GM19023 (cell line): ENCODE results near the gene ARHGEF10L.

Experiments used
- ATAC-seq: cut with Tn5 transposase; IDR thresholded peaks from one replicate; pipeline ENCODE4 v1.9.1; 2021; ENCODE audit warnings: mild to moderate bottlenecking, moderate library complexity; ENCODE audit not compliant: unreplicated experiment

The ARHGEF10L gene

DNA sequence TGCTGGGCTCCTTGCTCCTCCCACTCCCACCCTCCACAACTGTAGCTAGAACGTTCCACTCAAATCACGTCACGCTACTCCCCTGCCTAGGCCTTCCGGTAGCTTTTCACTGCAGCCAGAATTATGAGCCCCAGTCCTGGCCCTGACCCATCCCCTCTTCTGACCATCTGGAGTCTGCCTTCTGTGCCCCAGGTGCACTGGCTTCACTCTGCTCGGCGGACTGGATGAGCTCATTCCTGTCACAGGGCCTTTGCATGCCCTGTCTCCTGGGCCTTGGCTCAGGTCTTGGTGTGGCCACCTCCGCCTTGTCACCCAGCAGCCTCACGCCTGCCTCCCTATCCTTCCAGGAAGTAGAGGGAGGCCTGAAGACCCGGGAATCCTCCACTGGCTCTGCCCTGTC lies 153.1 kb downstream of the ARHGEF10L start:
- no peak for ATAC-seq

DNA sequence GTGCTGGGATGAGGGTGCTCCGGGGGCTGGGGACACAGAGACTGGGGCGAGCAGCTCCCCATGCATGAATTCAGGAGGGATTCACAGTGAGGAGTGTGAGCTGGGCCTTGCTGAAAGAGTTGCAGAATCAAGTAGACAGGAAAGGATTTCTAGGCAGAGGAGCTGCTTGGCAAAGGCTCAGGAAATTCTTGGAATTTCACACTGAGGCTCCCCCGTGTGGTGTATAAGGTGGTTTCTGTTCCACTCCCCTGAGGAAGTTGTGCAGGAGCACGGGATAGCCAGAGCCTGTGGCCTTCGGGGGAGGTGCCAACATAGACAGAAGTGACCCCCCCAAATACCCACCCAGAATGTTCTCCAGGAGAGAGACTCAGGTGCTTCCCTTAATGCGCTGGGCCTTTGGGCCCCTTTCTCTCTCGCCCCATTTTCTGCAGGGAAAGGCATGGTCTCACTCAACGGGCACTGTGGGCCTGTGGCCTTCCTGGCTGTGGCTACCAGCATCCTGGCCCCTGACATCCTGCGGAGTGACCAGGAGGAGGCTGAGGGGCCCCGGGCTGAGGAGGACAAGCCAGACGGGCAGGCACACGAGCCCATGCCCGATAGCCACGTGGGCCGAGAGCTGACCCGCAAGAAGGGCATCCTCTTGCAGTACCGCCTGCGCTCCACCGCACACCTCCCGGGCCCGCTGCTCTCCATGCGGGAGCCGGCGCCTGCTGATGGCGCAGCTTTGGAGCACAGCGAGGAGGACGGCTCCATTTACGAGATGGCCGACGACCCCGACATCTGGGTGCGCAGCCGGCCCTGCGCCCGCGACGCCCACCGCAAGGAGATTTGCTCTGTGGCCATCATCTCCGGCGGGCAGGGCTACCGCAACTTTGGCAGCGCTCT lies 157.2 kb downstream of the ARHGEF10L start:
- ATAC-seq = no peak

DNA sequence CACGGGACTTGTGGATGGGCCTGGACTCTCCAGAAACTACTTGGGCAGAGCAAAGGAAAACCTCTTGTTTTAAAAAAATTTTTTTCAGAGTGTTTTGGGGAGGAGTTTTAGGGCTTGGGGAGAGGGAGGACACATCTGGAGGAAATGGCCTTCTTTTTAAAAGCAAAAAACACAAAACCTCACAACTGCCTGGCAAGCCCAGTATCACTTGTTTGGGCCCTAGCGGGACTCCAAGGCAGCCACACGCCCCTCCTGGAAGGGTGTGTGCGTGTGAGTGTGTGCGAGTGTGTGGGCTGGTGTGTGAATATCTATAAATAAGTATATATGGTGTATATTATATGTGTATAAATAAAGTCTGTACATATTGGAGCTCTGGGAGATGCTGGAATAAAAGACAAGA lies 158.0 kb downstream of the ARHGEF10L start:
- ATAC-seq = no peak

DNA sequence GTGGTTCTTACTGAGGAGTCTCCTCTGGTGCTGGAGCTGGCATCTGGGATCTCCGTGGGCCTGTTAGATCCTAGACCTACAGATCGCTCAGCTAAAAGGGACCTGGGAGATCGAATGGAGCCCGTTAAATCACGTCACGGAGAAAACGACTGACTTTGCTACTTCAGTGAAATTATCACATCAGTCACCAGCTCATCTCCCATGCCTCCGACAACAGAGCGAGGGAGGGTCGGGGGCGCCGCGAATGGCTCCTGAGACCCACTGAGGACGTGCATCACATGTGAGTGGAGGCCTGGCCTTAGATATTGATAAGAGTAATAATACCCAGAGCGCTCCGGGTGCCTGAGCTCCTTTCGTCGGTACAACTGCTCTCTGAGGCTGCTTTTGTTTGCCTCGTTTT lies 160.1 kb downstream of the ARHGEF10L start:
- no peak for ATAC-seq

DNA sequence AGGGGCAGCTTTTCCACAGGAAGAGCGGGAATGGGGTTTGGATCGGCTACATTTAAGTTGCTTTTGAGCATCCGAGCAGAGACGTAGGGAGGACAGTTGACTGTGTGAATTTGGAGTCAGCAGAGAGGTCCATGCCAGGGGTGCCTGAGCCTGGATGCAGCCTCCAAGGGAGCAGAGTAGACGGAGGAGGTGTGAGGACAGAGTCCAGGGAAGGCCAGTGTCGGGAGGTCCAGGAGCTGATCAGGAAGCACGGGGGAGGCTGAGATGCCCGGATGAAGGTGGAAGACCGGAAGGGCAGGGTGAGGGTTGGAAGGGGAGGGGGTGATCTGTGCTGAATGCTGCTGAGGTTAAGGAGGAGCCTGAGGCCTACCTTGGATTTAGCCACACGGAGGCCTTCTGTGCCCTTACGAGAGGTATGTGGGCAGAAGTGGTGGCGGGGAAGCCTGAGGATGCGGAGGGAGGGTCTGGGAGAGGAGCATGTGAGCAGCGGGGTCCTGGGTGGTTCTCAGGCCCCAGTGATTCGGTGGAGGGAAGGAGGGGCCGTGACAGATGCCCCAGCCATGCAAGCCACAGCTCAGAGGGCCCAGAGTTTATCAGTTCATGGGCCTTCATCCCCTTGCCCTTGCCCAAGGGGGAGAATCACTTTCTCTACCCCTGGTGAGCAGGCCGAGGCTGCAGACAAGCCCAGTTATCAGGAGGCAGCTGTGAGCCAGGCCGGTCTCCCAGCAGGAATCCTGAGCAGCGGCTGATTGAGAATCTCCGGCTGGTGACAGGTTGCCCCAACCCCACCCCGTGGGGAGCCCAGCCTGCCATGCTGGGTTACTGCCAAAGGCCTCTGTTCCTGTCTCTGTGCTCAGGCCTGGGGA lies 161.7 kb downstream of the ARHGEF10L start:
- no peak for ATAC-seq

- ATAC-seq = no peak
Observed at GRCh38 chr1:17704176-17704575, 164.7 kb downstream of the ARHGEF10L start.

- no peak for ATAC-seq
Observed at GRCh38 chr1:17706445-17706844, 166.9 kb downstream of the ARHGEF10L start.

GRCh38 chr1:17709981-17710380 lies 170.5 kb downstream of the ARHGEF10L start:
- no peak for ATAC-seq

- no peak for ATAC-seq
Observed at GRCh38 chr1:17710889-17711576, 171.5 kb downstream of the ARHGEF10L start.

- no peak for ATAC-seq
Observed at GRCh38 chr1:17711577-17711910, 172.0 kb downstream of the ARHGEF10L start.

DNA sequence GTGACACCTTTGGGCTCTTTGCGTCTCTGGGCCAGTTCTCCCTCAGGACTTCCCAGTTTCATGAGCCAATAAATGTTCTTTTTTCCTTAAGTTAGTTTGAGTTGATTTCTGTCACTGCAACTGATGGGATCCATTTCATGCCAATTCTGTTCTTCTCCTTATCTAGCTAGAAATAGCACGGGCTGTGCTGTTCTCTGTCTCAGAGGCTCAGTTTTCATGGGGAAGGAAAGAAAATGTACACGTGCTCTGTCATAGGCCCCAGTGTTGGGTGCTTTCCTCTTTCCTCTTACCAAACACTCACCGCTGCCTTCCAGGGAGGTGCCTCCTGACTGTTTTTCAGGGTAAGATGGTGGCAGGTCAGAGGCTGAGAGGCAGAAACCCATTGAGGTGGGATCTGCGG lies 172.4 kb downstream of the ARHGEF10L start:
- no peak for ATAC-seq

GRCh38 chr1:17713993-17714392 lies 174.5 kb downstream of the ARHGEF10L start:
- no peak for ATAC-seq

DNA sequence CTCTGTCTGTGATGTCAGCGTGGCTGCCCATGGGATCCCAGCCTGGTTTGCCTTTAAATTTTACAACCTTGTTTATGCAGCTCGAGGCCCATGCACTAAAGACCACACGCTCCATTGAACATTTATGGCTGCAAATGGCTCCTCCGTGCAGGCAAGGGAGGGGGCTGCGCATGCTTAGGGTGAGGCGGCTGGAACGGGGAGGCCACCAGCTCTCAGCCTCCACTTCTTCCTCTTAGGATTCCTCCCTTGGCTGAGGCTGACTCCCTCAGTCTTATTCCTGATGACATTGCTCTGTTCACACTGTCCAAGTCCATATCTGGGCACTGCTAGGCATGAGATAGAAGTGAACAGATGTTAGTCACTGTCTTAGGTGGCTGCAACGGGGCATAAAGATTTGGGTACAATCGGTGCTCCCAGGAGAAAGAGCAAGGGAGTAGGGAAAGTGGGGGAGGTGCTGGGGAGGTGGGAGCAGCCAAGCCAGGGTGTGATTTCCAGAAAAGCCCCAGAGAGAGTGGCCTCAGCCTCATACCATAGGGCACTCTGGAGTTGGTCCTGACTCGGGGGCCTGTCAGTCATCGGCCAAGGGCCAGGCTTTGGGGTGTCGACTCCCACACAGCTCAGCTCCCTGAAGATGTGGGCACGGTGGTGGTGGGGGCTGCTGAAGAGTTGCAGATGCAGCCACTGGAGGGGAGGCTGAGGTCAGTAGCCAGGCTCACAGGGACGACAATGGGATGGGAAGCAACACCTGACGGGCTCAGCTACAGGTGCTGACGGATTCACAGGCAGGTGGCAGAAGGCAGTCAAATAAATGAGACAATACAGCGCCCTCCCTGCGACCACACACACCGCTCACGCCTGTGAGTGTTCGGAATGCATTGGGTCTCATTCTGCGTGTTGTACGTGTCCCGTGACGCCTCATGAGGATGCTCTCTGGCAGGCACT lies 178.4 kb downstream of the ARHGEF10L start:
- no peak for ATAC-seq

- ATAC-seq = no peak
Observed at GRCh38 chr1:17719874-17720273, 180.4 kb downstream of the ARHGEF10L start.

DNA sequence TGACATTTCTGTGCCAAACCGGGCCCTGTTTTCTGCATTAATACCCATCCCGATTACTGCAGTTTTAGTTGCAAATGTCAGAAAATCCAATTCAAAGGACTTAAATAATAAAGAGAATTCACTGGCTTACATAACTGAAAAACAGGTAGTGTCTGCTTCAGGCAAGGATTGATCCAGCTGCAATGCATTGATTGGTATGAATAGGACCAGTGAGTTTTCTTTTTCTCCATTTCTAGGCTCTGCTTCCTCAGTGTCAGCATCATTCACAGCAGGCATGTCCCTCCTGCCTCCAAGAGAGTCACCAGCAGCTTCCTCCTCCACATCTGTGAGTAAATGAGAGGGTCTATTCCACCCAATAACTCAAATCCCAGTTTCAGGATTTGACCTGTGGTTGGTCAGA lies 181.9 kb downstream of the ARHGEF10L start:
- no peak for ATAC-seq

GRCh38 chr1:17723684-17724083 lies 184.2 kb downstream of the ARHGEF10L start:
- ATAC-seq = no peak

- no peak for ATAC-seq
Observed at GRCh38 chr1:17724150-17724549, 184.7 kb downstream of the ARHGEF10L start.

DNA sequence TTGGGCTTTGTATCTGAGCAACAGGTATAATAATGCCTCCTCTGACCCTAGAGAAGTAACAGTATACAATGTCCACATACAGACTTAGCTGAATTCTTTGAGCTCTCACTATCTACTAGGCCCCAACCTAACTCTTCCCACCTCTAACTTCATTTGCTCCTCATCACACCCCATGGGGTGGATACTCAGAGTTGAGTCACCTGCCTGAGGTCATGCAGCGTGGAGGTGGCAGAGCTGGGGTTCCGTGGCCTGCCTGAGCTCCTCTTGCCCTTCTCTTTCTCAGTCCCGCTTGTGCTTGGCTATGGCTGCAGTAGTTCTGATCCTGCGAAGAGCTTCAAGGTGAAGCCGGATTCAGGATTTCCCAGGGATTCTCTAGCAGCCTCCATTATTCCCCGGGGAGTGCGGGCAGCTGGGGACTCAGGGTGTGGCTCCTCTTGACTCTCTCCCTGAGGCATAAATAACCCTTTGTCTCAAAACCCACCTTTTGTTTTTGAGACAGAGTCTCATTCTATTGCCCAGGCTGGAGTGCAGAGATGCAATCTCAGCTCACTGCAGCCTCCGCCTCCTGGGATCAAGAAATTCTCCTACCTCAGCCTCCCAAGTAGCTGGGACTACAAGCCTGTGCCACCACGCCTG lies 185.7 kb downstream of the ARHGEF10L start:
- ATAC-seq = no peak

DNA sequence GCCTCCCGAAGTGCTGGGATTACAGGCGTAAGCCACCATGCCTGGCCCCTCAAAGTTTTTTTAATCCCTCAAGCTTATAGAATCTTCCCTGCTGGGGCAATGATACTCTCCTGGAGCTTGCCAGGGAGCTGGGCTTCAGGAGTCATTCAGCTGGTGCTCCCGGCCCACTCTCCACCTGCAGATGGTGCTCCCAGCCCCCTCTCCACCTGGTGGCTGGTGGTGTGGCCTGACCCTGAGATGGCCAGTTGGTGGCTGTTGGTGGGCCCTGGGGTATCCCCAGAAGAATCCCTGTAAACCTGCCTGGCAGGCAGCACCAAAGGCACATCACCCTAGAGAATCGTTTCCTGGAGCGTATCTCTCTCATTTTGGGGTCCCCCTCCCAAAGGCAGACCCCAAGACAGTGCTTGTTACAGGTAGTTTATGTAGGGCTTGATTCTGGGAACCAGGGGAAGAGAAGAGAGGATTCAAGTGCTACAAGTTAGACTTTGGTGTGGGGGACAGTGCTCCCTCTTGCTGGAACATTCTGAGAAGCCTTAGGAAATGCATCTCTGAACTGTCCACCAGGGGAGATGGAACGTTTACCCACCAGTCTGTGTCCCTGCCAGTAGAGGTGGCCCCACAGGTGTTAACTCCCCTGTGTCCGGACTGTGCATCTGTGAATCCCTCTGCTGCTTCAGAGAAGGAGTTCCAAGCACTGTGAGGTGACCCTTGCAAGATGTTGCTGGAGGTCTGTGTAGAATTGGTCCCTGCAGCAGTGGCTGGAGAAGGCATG lies 186.5 kb downstream of the ARHGEF10L start:
- ATAC-seq = no peak
